Endodermal cell (in vitro differentiated cells): ENCODE measurements around the gene THAP11. TPM values are rescaled to one million over a fixed set of nuclear protein-coding genes. Genes with fewer than 3 reads are reported as not detected.
A peak's percentile ranks its signal among the peaks of the same experiment; 100 is the strongest.

ENCODE experiments used
- DNase-seq: peaks from one replicate; pipeline ENCODE4 v3.0.0-alpha.2; 2017
- H3K27ac ChIP-seq: 2 replicates; pipeline ENCODE4 v1.5.1; 2013; ENCODE audit warnings: mild to moderate bottlenecking, low read depth, low read length, moderate library complexity
- H3K27me3 ChIP-seq: 2 replicates; pipeline ENCODE4 v1.6.1; 2013; ENCODE audit warnings: mild to moderate bottlenecking, low read length, moderate library complexity; ENCODE audit not compliant: insufficient read depth, control insufficient read depth, poor library complexity, severe bottlenecking
- H3K36me3 ChIP-seq: 2 replicates; pipeline ENCODE4 v1.7.0; 2013; ENCODE audit warnings: mild to moderate bottlenecking, low read length, moderate library complexity; ENCODE audit not compliant: control insufficient read depth, insufficient read depth
- H3K4me1 ChIP-seq: one replicate; pipeline ENCODE4 v1.7.0; 2013; ENCODE audit warnings: low read length; ENCODE audit not compliant: control insufficient read depth, insufficient read depth
- H3K4me3 ChIP-seq: 2 replicates; pipeline ENCODE4 v1.5.1; 2013; ENCODE audit warnings: mild to moderate bottlenecking, low read length, moderate library complexity
- H3K9ac ChIP-seq: 2 replicates; pipeline ENCODE4 v1.6.1; 2013; ENCODE audit warnings: mild to moderate bottlenecking, low read length, moderate library complexity; ENCODE audit not compliant: poor library complexity, severe bottlenecking; ENCODE audit errors: extremely low read depth
- H3K9me3 ChIP-seq: 2 replicates; pipeline ENCODE4 v1.6.1; 2013; ENCODE audit warnings: mild to moderate bottlenecking, low read length, moderate library complexity; ENCODE audit not compliant: control insufficient read depth
- H3K27ac Mint-ChIP-seq: 2 replicates; pipeline ENCODE4 v1.8.0; 2020; ENCODE audit warnings: mixed read lengths
- H3K27me3 Mint-ChIP-seq: 2 replicates; pipeline ENCODE4 v1.8.0; 2021; ENCODE audit warnings: mild to moderate bottlenecking, mixed read lengths; ENCODE audit not compliant: insufficient read depth
- H3K36me3 Mint-ChIP-seq: 2 replicates; pipeline ENCODE4 v1.8.0; 2020; ENCODE audit warnings: low read depth, mixed read lengths
- H3K4me1 Mint-ChIP-seq: 2 replicates; pipeline ENCODE4 v1.8.0; 2020; ENCODE audit warnings: mixed read lengths
- H3K4me3 Mint-ChIP-seq: 2 replicates; pipeline ENCODE4 v1.8.0; 2020; ENCODE audit warnings: mild to moderate bottlenecking, moderate library complexity, mixed read lengths
- H3K9me3 Mint-ChIP-seq: 2 replicates; pipeline ENCODE4 v1.8.0; 2020; ENCODE audit warnings: mild to moderate bottlenecking, mixed read lengths
- WGBS, 2 experiments: methylation state at CpG; one replicate each; pipeline versions ENCODE4 v1.1.5 to v1.1.7; 2013; ENCODE audit warnings: missing lambda C conversion rate in 2 of 2, mixed read lengths in 1 of 2; ENCODE audit not compliant: insufficient coverage in 1 of 2, insufficient read length in 1 of 2; 5-methylcytosine and 5-hydroxymethylcytosine counted together
- total RNA-seq, 2 donors: library from RNA; stranded (reverse); fragmentation: NEBNext Ultra II Directional in 1 of 2; extraction: Animal tissue kit (Norgen Biotek cat#: 25700) in 1 of 2; gene quantifications; 2 replicates in 1 of 2; 3 replicates in 1 of 2; pipeline ENCODE4 v1.2.1, GENCODE V29; 2021
- TF ChIP-seq, protein P1 (sequence below): fragments of 200-600 bp; sonication (generic); conservative IDR thresholded peaks from 2 replicates; pipeline ENCODE4 v1.5.0; 2021; ENCODE audit warnings: antibody characterized with exemption, mild to moderate bottlenecking

The THAP11 gene
- total RNA-seq, 2 donors from 2014 or later: 28.0 to 32.9 TPM

- no peaks in the 10 kb centered on the region for H3K36me3 ChIP-seq
- no peaks in the 10 kb centered on the region for H3K4me1 ChIP-seq
- peak within 1 kb of the TSS; percentile 91 for H3K4me3 ChIP-seq
- Mint-ChIP-seq H3K9me3 (no peaks in the 10 kb centered on the region), H3K4me1 (peaks cover 19% of the 10 kb centered on the region), H3K27me3 (no peaks in the 10 kb centered on the region), H3K27ac (peak within 1 kb of the TSS; percentile 99), H3K36me3 (no peaks in the 10 kb centered on the region), H3K4me3 (peak within 1 kb of the TSS; percentile 96)
- peak within 1 kb of the TSS; percentile 99 for H3K9ac ChIP-seq
- no peaks in the 10 kb centered on the region for H3K9me3 ChIP-seq
- peak within 1 kb of the TSS; percentile 85 for H3K27ac ChIP-seq
- no peaks in the 10 kb centered on the region for H3K27me3 ChIP-seq
- whole genome bisulfite sequencing, 2 experiments: 0% methylated on average over 34 to 90 of the region's 90 CpGs
- TF ChIP-seq, protein P1, sequence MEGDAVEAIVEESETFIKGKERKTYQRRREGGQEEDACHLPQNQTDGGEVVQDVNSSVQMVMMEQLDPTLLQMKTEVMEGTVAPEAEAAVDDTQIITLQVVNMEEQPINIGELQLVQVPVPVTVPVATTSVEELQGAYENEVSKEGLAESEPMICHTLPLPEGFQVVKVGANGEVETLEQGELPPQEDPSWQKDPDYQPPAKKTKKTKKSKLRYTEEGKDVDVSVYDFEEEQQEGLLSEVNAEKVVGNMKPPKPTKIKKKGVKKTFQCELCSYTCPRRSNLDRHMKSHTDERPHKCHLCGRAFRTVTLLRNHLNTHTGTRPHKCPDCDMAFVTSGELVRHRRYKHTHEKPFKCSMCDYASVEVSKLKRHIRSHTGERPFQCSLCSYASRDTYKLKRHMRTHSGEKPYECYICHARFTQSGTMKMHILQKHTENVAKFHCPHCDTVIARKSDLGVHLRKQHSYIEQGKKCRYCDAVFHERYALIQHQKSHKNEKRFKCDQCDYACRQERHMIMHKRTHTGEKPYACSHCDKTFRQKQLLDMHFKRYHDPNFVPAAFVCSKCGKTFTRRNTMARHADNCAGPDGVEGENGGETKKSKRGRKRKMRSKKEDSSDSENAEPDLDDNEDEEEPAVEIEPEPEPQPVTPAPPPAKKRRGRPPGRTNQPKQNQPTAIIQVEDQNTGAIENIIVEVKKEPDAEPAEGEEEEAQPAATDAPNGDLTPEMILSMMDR: no peak
- peak; percentile 99 for DNase-seq
Observed at GRCh38 chr16:67892899-67893742, 51.0 kb downstream of the THAP11 start, which contains the start of gene PSKH1. Gene PSKH1, plus strand, starts transcription at chr16:67893254. Its CDS starts 15,496 bp downstream, at chr16:67908750.

Other genes with a start within 250 kb of the THAP11 start
- gene CARMIL2, start 197.2 kb upstream of the THAP11 start, total RNA-seq: 10 to 100 TPM; 13.6 to 19.8 TPM
- 10 to 100 TPM; 39.3 to 41.5 TPM for gene ACD, start 182.1 kb upstream of the THAP11 start, total RNA-seq
- 1 to 10 TPM; 2.6 to 3.7 TPM for gene PARD6A, start 181.4 kb upstream of the THAP11 start, total RNA-seq
- 10 to 100 TPM; 19.0 to 21.2 TPM for gene ENKD1, start 175.6 kb upstream of the THAP11 start, total RNA-seq
- 1 to 10 TPM; 3.6 to 4.7 TPM for gene C16orf86, start 175.5 kb upstream of the THAP11 start, total RNA-seq
- 10 to 100 TPM; 18.2 to 21.2 TPM for gene GFOD2, start 123.0 kb upstream of the THAP11 start, total RNA-seq
- 10 to 100 TPM; 19.2 to 22.5 TPM for gene RANBP10, start 35.8 kb upstream of the THAP11 start, total RNA-seq
- gene TSNAXIP1, start 35.4 kb upstream of the THAP11 start, total RNA-seq: 1 to 10 TPM; 2.8 to 3.2 TPM
- 100 to 1,000 TPM; 201 to 218 TPM for gene NUTF2, start 4.6 kb downstream of the THAP11 start, total RNA-seq
- gene CENPT, start 5.4 kb downstream of the THAP11 start, total RNA-seq: 10 to 100 TPM; 43.7 to 57.2 TPM
- 10 to 100 TPM; 69.2 to 74.3 TPM for gene EDC4, start 30.7 kb downstream of the THAP11 start, total RNA-seq
- 1 to 10 TPM; 7.0 to 7.3 TPM for gene NRN1L, start 42.6 kb downstream of the THAP11 start, total RNA-seq
- 10 to 100 TPM; 32.1 to 37.4 TPM for gene PSKH1, start 50.9 kb downstream of the THAP11 start, total RNA-seq
- 1 to 10 TPM in 1 of 2 donors, under 1 TPM in 1; 0.66 to 2.3 TPM for gene CTRL, start 89.5 kb downstream of the THAP11 start, total RNA-seq
- 10 to 100 TPM; 15.5 to 16.5 TPM for gene PSMB10, start 94.5 kb downstream of the THAP11 start, total RNA-seq
- gene LCAT, start 101.8 kb downstream of the THAP11 start, total RNA-seq: 10 to 100 TPM in 1 of 2 donors, 1 to 10 TPM in 1; 8.4 to 14.3 TPM
- gene SLC12A4, start 126.3 kb downstream of the THAP11 start, total RNA-seq: 10 to 100 TPM; 37.9 to 43.4 TPM
- 1 to 10 TPM; 2.9 to 3.5 TPM for gene DPEP3, start 138.2 kb downstream of the THAP11 start, total RNA-seq
- under 1 TPM in 1 of 2 donors, not detected in 1; 0.20 TPM for gene DPEP2, start 157.2 kb downstream of the THAP11 start, total RNA-seq
- not detected for gene DPEP2NB, start 173.6 kb downstream of the THAP11 start, total RNA-seq
- 10 to 100 TPM; 12.1 to 12.3 TPM for gene DDX28, start 180.9 kb downstream of the THAP11 start, total RNA-seq
- gene DUS2, start 181.0 kb downstream of the THAP11 start, total RNA-seq: 10 to 100 TPM; 23.4 to 24.0 TPM
- gene NFATC3, start 243.1 kb downstream of the THAP11 start, total RNA-seq: 10 to 100 TPM; 27.4 to 30.1 TPM